H1 (cell line): ENCODE data around the gene ADCY5. TPM values are rescaled to one million over a fixed set of nuclear protein-coding genes. Genes with fewer than 3 reads are reported as not detected.

ENCODE experiments used
- CTCF ChIA-PET: fragments of 300-600 bp; sonication (Branson Sonifier 250); formaldehyde crosslinking; loops from one replicate; lab custom pipeline; 2021; ENCODE audit not compliant: partially characterized antibody; lab: Charles Lee
- POLR2A ChIA-PET: fragments of 300-600 bp; sonication (Branson Sonifier 250); formaldehyde crosslinking; loops from one replicate; lab custom pipeline; 2021; ENCODE audit warnings: inconsistent platforms; ENCODE audit not compliant: partially characterized antibody; lab: Charles Lee
- DNase-seq, 2 experiments: peaks; one replicate each; pipeline versions ENCODE4 v3.0.0 to v3.0.0-alpha.2; 2010 to 2022; ENCODE audit warnings: low spot score in 2 of 2, low read depth in 1 of 2, mixed read lengths in 1 of 2
- FAIRE-seq: peaks from 2 replicates; lab custom pipeline; 2011; peaks lifted over from hg19 to GRCh38; lab: Jason Lieb, UNC
- H2AFZ ChIP-seq: 2 replicates; pipeline ENCODE4 v1.8.1; 2012; ENCODE audit warnings: low read length, inconsistent platforms
- H2AK5ac ChIP-seq: 2 replicates; pipeline ENCODE4 v1.6.1; 2013; ENCODE audit warnings: low read depth, low read length
- H2BK120ac ChIP-seq: replicated peaks from 2 replicates; pipeline ENCODE3; 2013; ENCODE audit warnings: low read depth, low read length, inconsistent platforms
- H2BK12ac ChIP-seq: 2 replicates; pipeline ENCODE4 v1.6.1; 2013; ENCODE audit warnings: low read depth, low read length
- H2BK15ac ChIP-seq: 2 replicates; pipeline ENCODE4 v1.6.1; 2013; ENCODE audit warnings: low read length
- H2BK20ac ChIP-seq: 2 replicates; pipeline ENCODE4 v1.6.1; 2013; ENCODE audit warnings: low read length
- H2BK5ac ChIP-seq: 2 replicates; pipeline ENCODE4 v1.6.1; 2013; ENCODE audit warnings: low read depth, low read length
- H3K14ac ChIP-seq: 2 replicates; pipeline ENCODE4 v1.6.1; 2013; ENCODE audit warnings: inconsistent platforms; ENCODE audit not compliant: insufficient read length
- H3K18ac ChIP-seq: 2 replicates; pipeline ENCODE4 v1.6.1; 2013; ENCODE audit warnings: low read length; ENCODE audit errors: extremely low read depth
- H3K23ac ChIP-seq: 2 replicates; pipeline ENCODE4 v1.6.1; 2013; ENCODE audit warnings: inconsistent platforms; ENCODE audit not compliant: insufficient read length
- H3K23me2 ChIP-seq: 2 replicates; pipeline ENCODE4 v1.6.1; 2013; ENCODE audit warnings: low read depth, low read length
- H3K27ac ChIP-seq: 2 replicates; pipeline ENCODE4 v1.6.1; 2011; ENCODE audit warnings: low read depth, low read length, inconsistent platforms
- H3K27me3 ChIP-seq, 4 experiments: replicated peaks in 1 of 4; 1 replicate in 1 of 4; 2 replicates in 3 of 4; pipeline versions ENCODE4 v1.6.1 to v1.8.1; 2011 to 2013; ENCODE audit warnings: low read length in 3 of 4, mild to moderate bottlenecking in 3 of 4, inconsistent platforms in 2 of 4, mixed read lengths in 2 of 4, moderate library complexity in 1 of 4; ENCODE audit not compliant: control insufficient read depth in 3 of 4, insufficient read depth in 3 of 4; ENCODE audit errors: extremely low read depth in 1 of 4
- H3K36me3 ChIP-seq, 4 experiments: 2 replicates each; pipeline versions ENCODE4 v1.6.1 to v1.8.1; 2011 to 2013; ENCODE audit warnings: mild to moderate bottlenecking in 4 of 4, low read length in 3 of 4, moderate library complexity in 2 of 4, control low read depth in 1 of 4, inconsistent platforms in 1 of 4; ENCODE audit not compliant: insufficient read depth in 4 of 4, control insufficient read depth in 2 of 4
- H3K4ac ChIP-seq: replicated peaks from 2 replicates; pipeline ENCODE3; 2013; ENCODE audit warnings: low read length, low read depth, mixed read lengths, inconsistent platforms; ENCODE audit not compliant: insufficient read length
- H3K4me1 ChIP-seq, 4 experiments: replicated peaks in 1 of 4; 1 replicate in 1 of 4; 2 replicates in 3 of 4; pipeline versions ENCODE4 v1.6.1 to v1.8.1; 2011 to 2013; ENCODE audit warnings: low read length in 3 of 4, inconsistent platforms in 2 of 4, mixed read lengths in 1 of 4; ENCODE audit not compliant: insufficient read depth in 4 of 4, control insufficient read depth in 3 of 4
- H3K4me2 ChIP-seq, 2 experiments: 2 replicates each; pipeline versions ENCODE4 v1.6.1 to v1.8.1; 2011 to 2013; ENCODE audit warnings: low read depth in 2 of 2, low read length in 2 of 2, control low read depth in 1 of 2, inconsistent platforms in 1 of 2, mild to moderate bottlenecking in 1 of 2; ENCODE audit not compliant: insufficient read depth in 1 of 2
- H3K4me3 ChIP-seq, 4 experiments: fragments of 200-600, 300-600 bp in 1 of 4; sonication (generic), shearing (Covaris generic), sonication (Bioruptor Twin) in 1 of 4; 2 replicates each; pipeline versions ENCODE4 v1.5.1 to v1.8.1; 2011 to 2016; ENCODE audit warnings: low read length in 4 of 4, low read depth in 3 of 4, control low read depth in 2 of 4, inconsistent platforms in 2 of 4, mild to moderate bottlenecking in 2 of 4, mixed read lengths in 1 of 4, moderate library complexity in 1 of 4; ENCODE audit not compliant: insufficient read depth in 2 of 4; ENCODE audit errors: extremely low read depth in 1 of 4
- H3K56ac ChIP-seq: replicated peaks from 2 replicates; pipeline ENCODE3; 2013; ENCODE audit warnings: low read depth, mild to moderate bottlenecking, mixed read lengths, low read length, inconsistent platforms; ENCODE audit not compliant: insufficient read length
- H3K79me1 ChIP-seq: 2 replicates; pipeline ENCODE4 v1.6.1; 2013; ENCODE audit warnings: low read depth, low read length, control low read depth
- H3K79me2 ChIP-seq, 2 experiments: 2 replicates each; pipeline versions ENCODE4 v1.6.1 to v1.8.1; 2012 to 2013; ENCODE audit warnings: low read length in 2 of 2, mild to moderate bottlenecking in 2 of 2, inconsistent platforms in 1 of 2; ENCODE audit not compliant: insufficient read depth in 2 of 2, control insufficient read depth in 1 of 2
- H3K9ac ChIP-seq, 4 experiments: replicated peaks in 1 of 4; 1 replicate in 1 of 4; 2 replicates in 3 of 4; pipeline versions ENCODE4 v1.6.1 to v1.8.1; 2011 to 2013; ENCODE audit warnings: low read depth in 3 of 4, low read length in 3 of 4, control low read depth in 2 of 4, mild to moderate bottlenecking in 2 of 4, moderate library complexity in 2 of 4, inconsistent platforms in 1 of 4; ENCODE audit errors: extremely low read depth in 1 of 4
- H3K9me3 ChIP-seq, 2 experiments: 2 replicates each; pipeline versions ENCODE4 v1.6.1 to v1.8.1; 2012 to 2013; ENCODE audit warnings: mild to moderate bottlenecking in 2 of 2, moderate library complexity in 2 of 2, control low read depth in 1 of 2, inconsistent platforms in 1 of 2, low read depth in 1 of 2, low read length in 1 of 2, mixed read lengths in 1 of 2; ENCODE audit not compliant: insufficient read depth in 2 of 2
- H4K20me1 ChIP-seq, 2 experiments: replicated peaks in 1 of 2; 2 replicates each; pipeline versions ENCODE3 to v1.8.1; 2011 to 2013; ENCODE audit warnings: inconsistent platforms in 2 of 2, low read length in 2 of 2, mild to moderate bottlenecking in 1 of 2; ENCODE audit not compliant: insufficient read depth in 2 of 2, control insufficient read depth in 1 of 2
- H4K5ac ChIP-seq: 2 replicates; pipeline ENCODE4 v1.6.1; 2013; ENCODE audit warnings: low read length, low read depth, mixed read lengths, inconsistent platforms; ENCODE audit not compliant: insufficient read length
- H4K8ac ChIP-seq: 2 replicates; pipeline ENCODE4 v1.8.0; 2013; ENCODE audit warnings: mild to moderate bottlenecking, moderate library complexity, low read length, inconsistent platforms; ENCODE audit not compliant: insufficient read depth; ENCODE audit errors: extremely low read depth
- H4K91ac ChIP-seq: replicated peaks from 2 replicates; pipeline ENCODE3; 2013; ENCODE audit warnings: low read length, mixed read lengths, inconsistent platforms; ENCODE audit not compliant: insufficient read length
- BCL11A ChIP-seq, 2 experiments: IDR thresholded peaks; one replicate each; pipeline ENCODE4 v1.6.1; 2011; ENCODE audit warnings: low read depth in 2 of 2, low read length in 2 of 2, mild to moderate bottlenecking in 2 of 2
- CHD1 ChIP-seq: IDR thresholded peaks from 2 replicates; pipeline ENCODE4 v1.6.1; 2012; ENCODE audit warnings: low read depth, low read length, improper control_type of control experiment
- POLR2A ChIP-seq, 2 experiments: IDR thresholded peaks; 1 replicate in 1 of 2; 2 replicates in 1 of 2; pipeline ENCODE4 v1.6.1; 2011; ENCODE audit warnings: low read depth in 2 of 2, low read length in 2 of 2, mild to moderate bottlenecking in 2 of 2; ENCODE audit errors: control extremely low read depth in 1 of 2
- SIN3A ChIP-seq, 2 experiments: IDR thresholded peaks in 1 of 2; conservative IDR thresholded peaks in 1 of 2; 2 replicates each; pipeline ENCODE4 v1.6.1; 2011 to 2012; ENCODE audit warnings: low read length in 2 of 2, improper control_type of control experiment in 1 of 2, low read depth in 1 of 2, mild to moderate bottlenecking in 1 of 2
- SIX5 ChIP-seq: IDR thresholded peaks from 2 replicates; pipeline ENCODE4 v1.6.1; 2011; ENCODE audit warnings: mild to moderate bottlenecking, low read depth, low read length
- SP2 ChIP-seq: IDR thresholded peaks from 2 replicates; pipeline ENCODE4 v1.6.1; 2012; ENCODE audit warnings: mild to moderate bottlenecking, low read length, inconsistent platforms
- SP4 ChIP-seq: IDR thresholded peaks from 2 replicates; pipeline ENCODE4 v1.6.1; 2012; ENCODE audit warnings: low read length, inconsistent platforms
- TBP ChIP-seq: IDR thresholded peaks from 2 replicates; pipeline ENCODE4 v1.6.1; 2011; ENCODE audit warnings: low read depth, low read length, improper control_type of control experiment
- WGBS, 2 experiments: shearing (Covaris generic) in 1 of 2; methylation state at CpG; one replicate each; pipeline versions ENCODE4 v1.1.6 to v1.1.7; 2013 to 2015; ENCODE audit warnings: low lambda C conversion rate in 2 of 2, mixed read lengths in 2 of 2, inconsistent platforms in 1 of 2, low coverage in 1 of 2, missing lambda C conversion rate in 1 of 2; ENCODE audit not compliant: insufficient replicate concordance in 2 of 2, insufficient coverage in 1 of 2, insufficient read length in 1 of 2; ENCODE audit errors: extremely low coverage in 1 of 2, missing lambda C conversion rate in 1 of 2; 5-methylcytosine and 5-hydroxymethylcytosine counted together
- polyA plus RNA-seq, 7 experiments: library from polyadenylated mRNA; depleted of rRNA in 3 of 7; stranded (reverse) in 5 of 7; unstranded in 2 of 7; fragments of >200 nt in 5 of 7; fragments of 200-250 nt in 2 of 7; gene quantifications; 1 replicate in 5 of 7; 2 replicates in 1 of 7; 4 replicates in 1 of 7; pipeline versions ENCODE4 v1.2.1 to v1.2.3, GENCODE V29; 2011 to 2013; ENCODE audit warnings: missing spikeins in 2 of 7, mixed read lengths in 2 of 7
- total RNA-seq: library from RNA; stranded (reverse); fragmentation: NEBNext Ultra II Directional; extraction: Animal tissue kit (Norgen Biotek cat#: 25700); gene quantifications from 2 replicates; pipeline ENCODE4 v1.2.1, GENCODE V29; 2021

ADCY5 gene
- total and polyA plus RNA-seq, 2 of the 8 experiments (the other 6 are each of a cell fraction or from before 2014, with no cell fraction given) = 18.9 to 40.8 TPM

GRCh38 chr3:123372686-123373473 lies 76.0 kb downstream of the ADCY5 start:
- Histone ChIP-seq H2BK5ac (0 out of 2 replicates have a peak overlapping the region, but pooled peaks have one; percentile 39), H3K23me2 (no peaks in the 10 kb centered on the region), H3K23ac (no peak overlapping the region), H4K91ac (no peak overlapping the region), H2BK20ac (no peak overlapping the region), H2AK5ac (no peak overlapping the region), H3K36me3 (no peaks in the 10 kb centered on the region; a peak in 1 of 8 replicates), H3K4me2 (no peak overlapping the region), H2BK120ac (no peak overlapping the region), H3K4ac (no peak overlapping the region), H4K8ac (no peak overlapping the region), H4K5ac (no peak overlapping the region), H3K56ac (no peak overlapping the region), H3K9me3 (0 out of 4 replicates have a peak, but pooled peaks cover 0 to 6% of the 10 kb centered on the region in 2 experiments), H4K20me1 (no peaks in the 10 kb centered on the region), H2AFZ (no peak overlapping the region), H3K4me3 (no peak overlapping the region), H3K9ac (no peak overlapping the region), H3K79me2 (no peaks in the 10 kb centered on the region), H2BK12ac (no peak overlapping the region), H3K27ac (no peak overlapping the region), H3K18ac (no peak overlapping the region), H3K4me1 (peaks cover 0 to 4% (median 0%) of the 10 kb centered on the region in 4 experiments; a peak in 1 of 7 replicates), H2BK15ac (no peak overlapping the region), H3K79me1 (no peaks in the 10 kb centered on the region)
- WGBS, 2 experiments = 89% methylated on average over 7 of the region's 7 CpGs; no CpG with 5 or more reads in 1 of the 2 experiments
- DNase-seq (no peak), FAIRE-seq (no peak)
- ChIA-PET POLR2A (no interaction called here), CTCF (interaction anchor here (0.9 to 8.2 kb wide), 12 partner anchors 11 to 97 kb away, joined by 3 to 63 read pairs (median 4); partner anchors contain the start of gene ADCY5)
- TF ChIP-seq SIX5 (no peak), TBP (no peak), CHD1 (no peak), POLR2A (IDR thresholded peaks at IDR 0.05; ENCODE audit: control extremely low read depth in 1 of 2, low read depth in 2 of 2, low read length in 2 of 2) (no peak), SIN3A (conservative IDR thresholded peaks at IDR 0.05 in 1 of 2, IDR thresholded peaks at IDR 0.05 in 1 of 2; ENCODE audit: low read depth in 1 of 2, low read length in 2 of 2) (no peak), SP4 (no peak), SP2 (no peak), BCL11A (IDR thresholded peaks at IDR 0.05; ENCODE audit: low read depth in 2 of 2, low read length in 2 of 2) (no peak)
- TF ChIP-seq, all 59 proteins: peak for 0
- H3K27me3 ChIP-seq = peaks cover 0 to 2% (median 0%) of the 10 kb centered on the region in 4 experiments; a peak in 1 of 7 replicates
- H3K14ac ChIP-seq = no peak overlapping the region
